Right cardiac atrium (tissue), 5 donors: ENCODE results near the gene SETD5. TPM values are rescaled to one million over a fixed set of nuclear protein-coding genes. Genes with fewer than 3 reads are reported as not detected.

ENCODE experiments used
- ATAC-seq, 2 donors: fragments of 200-7000 bp; cut with Tn5 transposase; one replicate each; pipeline versions ENCODE4 v1.8.0 to v1.9.1; 2020; ENCODE audit warnings: moderate library complexity in 2 of 2, mild to moderate bottlenecking in 1 of 2
- DNase-seq, 3 donors: peaks; one replicate each; pipeline ENCODE4 v3.0.0-alpha.2; 2020
- H3K27ac ChIP-seq: one replicate; pipeline ENCODE4 v1.5.1; 2013; ENCODE audit warnings: mild to moderate bottlenecking, low read length, control low read depth, moderate library complexity
- H3K27me3 ChIP-seq: one replicate; pipeline ENCODE4 v1.6.1; 2013; ENCODE audit not compliant: control insufficient read depth, insufficient read depth
- H3K4me1 ChIP-seq: one replicate; pipeline ENCODE4 v1.6.1; 2013; ENCODE audit warnings: low read length; ENCODE audit not compliant: control insufficient read depth, insufficient read depth
- H3K4me3 ChIP-seq: one replicate; pipeline ENCODE4 v1.5.1; 2013; ENCODE audit warnings: low read length, control low read depth
- H3K9me3 ChIP-seq: one replicate; pipeline ENCODE4 v1.6.1; 2013; ENCODE audit warnings: low read length; ENCODE audit not compliant: control insufficient read depth
- WGBS: extraction: QIAGEN DNeasy Blood & Tissue Kit; methylation state at CpG from one replicate; pipeline ENCODE4 v1.1.7; 2013; 5-methylcytosine and 5-hydroxymethylcytosine counted together
- intact Hi-C, 4 donors: fragments of 100-400 bp; cut with DNase I; formaldehyde crosslinking; loops; one replicate each; pipeline versions ENCODE4 v1.11.0 to v1.14.0; 2022 to 2023
- polyA plus RNA-seq: library from polyadenylated mRNA; stranded (reverse); fragments of 200-250 nt; gene quantifications from one replicate; pipeline ENCODE4 v1.2.3, GENCODE V29; 2013
- total RNA-seq, 4 donors: library from RNA; stranded (reverse); fragmentation: NEBNext Ultra II Directional; extraction: Animal tissue kit (Norgen Biotek cat#: 25700); gene quantifications; one replicate each; pipeline ENCODE4 v1.2.1, GENCODE V29; 2021
- donor health status: healthy with polysubstance abuse.
- donor health status: DM: no; HTN: yes; CAD: no.
- donor health status: DM: no; HTN: no; CAD: no.
- donor health status: DM: no; HTN: yes; CAD: no; lungs with severe emphysema.
- donor health status: DM: yes; HTN: yes; CAD: no.

SETD5 gene
- total and polyA plus RNA-seq, 5 donors: 29.4 to 73.6 (median 64.4) TPM

DNA sequence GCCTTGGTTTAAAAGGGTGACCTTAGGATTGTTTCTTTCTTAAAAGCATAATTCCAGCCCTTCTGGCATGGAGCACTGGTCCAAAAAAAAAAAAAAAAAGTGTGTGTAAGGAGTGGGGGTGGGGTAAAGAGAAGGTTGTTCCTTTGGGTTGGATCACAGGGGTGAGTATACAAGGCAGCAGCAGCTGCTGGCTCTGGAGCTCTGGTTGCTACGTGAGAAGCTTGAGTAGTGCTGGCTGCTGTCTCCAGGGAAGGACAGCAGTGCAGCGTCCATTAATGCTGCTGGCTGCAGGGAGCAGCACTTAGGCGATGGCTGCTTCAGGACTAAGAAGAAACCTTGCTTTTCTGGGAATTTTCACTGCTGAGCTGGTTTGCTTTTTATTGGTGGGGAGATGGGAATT, 2.3 kb downstream of the SETD5 start:
- Histone ChIP-seq H3K27me3 (no peaks in the 10 kb centered on the region), H3K9me3 (no peaks in the 10 kb centered on the region), H3K4me3 (peak overlapping the region; percentile 68), H3K27ac (peak overlapping the region; percentile 14), H3K4me1 (peaks cover 4% of the 10 kb centered on the region)
- 0% methylated on average over 3 of the region's 3 CpGs for WGBS
- DNase-seq (peak; percentile 88 to 93 (median 89)), ATAC-seq (peak; percentile 9 to 43)
- intact Hi-C loops: loop anchor here in 1 of 4 donors (5.0 kb wide), 1 partner anchor 33 kb away; no protein-coding TSS in a partner anchor

DNA sequence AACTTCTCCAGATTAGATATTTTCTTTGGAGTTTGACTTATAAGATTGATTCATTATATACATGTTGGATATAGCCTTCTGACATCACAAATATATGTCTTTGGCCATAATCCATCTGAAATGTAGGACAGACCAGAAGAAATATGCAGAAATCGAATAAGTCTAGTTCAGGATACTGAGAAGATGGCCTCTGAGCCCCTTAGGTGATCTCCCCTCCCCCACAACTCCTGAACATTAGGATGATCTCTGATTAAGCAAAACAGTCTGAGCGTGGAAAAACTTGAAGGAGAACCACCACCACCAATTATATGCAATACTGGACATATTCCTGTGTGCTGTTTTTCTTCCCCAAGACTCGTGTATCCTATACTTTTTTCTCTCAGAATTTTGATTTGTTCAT, 3.2 kb downstream of the SETD5 start:
- peaks cover 4% of the 10 kb centered on the region for H3K4me1 ChIP-seq
- no peak overlapping the region for H3K4me3 ChIP-seq
- DNase-seq (no peak), ATAC-seq (no peak)
- intact Hi-C loops: no loop called here
- no peaks in the 10 kb centered on the region for H3K27me3 ChIP-seq
- WGBS: 20% methylated on average over 3 of the region's 3 CpGs
- H3K27ac ChIP-seq: no peak overlapping the region
- H3K9me3 ChIP-seq: no peaks in the 10 kb centered on the region

DNA sequence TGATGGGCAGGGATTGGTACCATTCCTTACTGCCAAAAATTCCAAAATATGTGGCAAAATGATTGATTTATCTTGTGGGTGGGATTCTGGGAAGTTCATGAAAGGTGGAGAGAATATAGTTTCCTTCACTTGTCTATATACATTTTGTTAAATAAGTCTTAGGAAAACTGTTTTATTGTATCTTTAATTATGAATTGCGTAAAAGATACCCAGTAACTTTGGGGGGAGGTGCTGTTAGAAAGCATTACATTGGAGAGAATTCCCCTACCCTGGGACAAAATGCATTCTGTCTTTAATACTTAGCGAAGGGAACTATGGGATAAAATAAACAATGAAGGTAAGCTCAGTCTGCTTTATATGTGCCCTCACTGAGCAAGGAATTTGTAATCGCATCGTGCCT, 4.6 kb downstream of the SETD5 start:
- H3K4me3 ChIP-seq: peak overlapping the region; percentile 29
- H3K27ac ChIP-seq: no peak overlapping the region
- intact Hi-C loops: no loop called here
- ATAC-seq (no peak), DNase-seq (no peak)
- no peaks in the 10 kb centered on the region for H3K9me3 ChIP-seq
- H3K27me3 ChIP-seq: no peaks in the 10 kb centered on the region
- peaks cover 4% of the 10 kb centered on the region for H3K4me1 ChIP-seq
- WGBS: 48% methylated on average over 4 of the region's 4 CpGs

DNA sequence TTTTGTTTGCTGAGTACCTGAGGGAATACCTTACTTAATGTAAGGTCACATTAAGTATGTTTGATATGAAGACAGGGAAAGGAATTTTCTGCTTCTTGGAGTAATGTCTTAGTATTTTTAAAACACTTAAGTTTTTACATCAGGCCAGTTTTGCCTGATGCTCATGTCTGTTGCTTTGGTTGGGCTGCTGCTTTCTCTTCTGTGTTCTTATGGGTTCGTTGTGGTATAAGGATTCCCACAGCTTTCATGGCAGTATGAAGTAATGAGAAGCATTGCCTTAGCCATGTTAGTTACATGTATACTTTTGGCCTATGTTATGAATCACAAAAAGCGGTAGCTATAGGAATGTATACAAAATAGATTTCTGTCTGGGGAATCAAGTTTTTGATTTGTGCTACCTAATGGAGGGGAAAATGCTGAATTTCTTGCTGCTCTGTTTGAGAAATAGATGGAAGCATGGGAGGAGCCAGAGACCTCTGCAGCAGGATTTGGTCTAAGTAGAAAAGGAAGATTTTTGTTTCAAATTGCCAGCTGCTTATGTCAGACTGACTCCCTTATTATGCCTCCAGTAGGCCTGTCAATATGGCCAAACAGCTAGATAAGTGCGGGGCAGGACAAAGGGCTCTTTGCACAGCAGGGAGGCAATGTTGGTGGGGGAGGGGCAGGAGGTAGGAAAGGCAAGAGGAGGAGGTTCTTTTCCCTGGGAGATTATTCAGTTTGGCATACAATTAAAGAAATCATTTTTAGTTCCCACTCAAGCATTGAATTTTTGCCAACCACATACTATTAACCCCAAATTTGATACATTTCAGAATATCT, 5.2 kb downstream of the SETD5 start:
- intact Hi-C loops: no loop called here
- H3K27me3 ChIP-seq: no peaks in the 10 kb centered on the region
- DNase-seq (peak; percentile 37 to 64 (median 52)), ATAC-seq (peak; percentile 6 to 20)
- H3K4me3 ChIP-seq: peak overlapping the region; percentile 29
- no peaks in the 10 kb centered on the region for H3K9me3 ChIP-seq
- H3K4me1 ChIP-seq: peaks cover 4% of the 10 kb centered on the region
- WGBS: 17% methylated on average over 3 of the region's 3 CpGs
- peak overlapping the region; percentile 45 for H3K27ac ChIP-seq

DNA sequence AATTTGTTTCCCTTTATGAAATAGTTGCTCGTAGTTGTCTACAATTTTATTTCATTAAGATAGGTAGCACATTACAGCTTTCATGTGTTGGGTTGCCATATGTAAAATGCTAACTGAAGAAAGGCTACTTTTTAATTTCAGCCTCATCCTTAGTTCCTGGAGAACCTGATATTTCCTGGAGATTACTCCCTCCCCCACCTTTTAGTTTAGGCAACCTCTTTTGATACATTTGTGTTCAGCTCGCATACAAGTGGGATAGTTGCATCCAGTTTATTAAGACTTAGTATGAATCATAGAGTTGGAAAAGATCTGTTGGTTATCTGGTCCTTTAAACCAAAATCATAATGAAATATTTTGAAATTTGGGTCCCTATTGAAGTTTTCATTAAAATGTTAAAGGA, 6.0 kb downstream of the SETD5 start:
- no peak for ATAC-seq
- 46% methylated on average over 2 of the region's 2 CpGs for WGBS
- peaks cover 4% of the 10 kb centered on the region for H3K4me1 ChIP-seq

DNA sequence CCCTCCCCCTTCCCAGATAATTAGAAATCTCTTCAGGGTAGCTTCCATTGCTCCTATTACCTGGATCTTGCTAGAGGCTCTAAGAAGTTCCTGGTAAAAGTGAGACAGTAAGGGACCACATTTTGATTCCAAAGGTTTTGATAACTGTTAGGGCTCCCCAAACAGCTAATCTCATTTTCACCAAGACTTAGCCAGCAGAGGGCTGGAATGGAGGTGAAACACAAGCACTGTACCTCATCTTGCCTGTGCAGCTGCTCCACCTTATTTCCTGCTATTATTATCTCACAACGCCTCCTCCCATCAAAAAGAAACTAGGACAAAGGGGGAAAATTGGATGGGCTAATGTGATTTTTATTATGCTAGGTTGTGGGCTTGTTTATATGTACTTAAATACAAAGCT, 7.3 kb downstream of the SETD5 start:
- DNase-seq: no peak
- ATAC-seq: peak in 1 of 2 donors; percentile 36
- 18% methylated on average over 1 of the region's 1 CpG for WGBS
- H3K4me3 ChIP-seq: no peak overlapping the region
- intact Hi-C loops: no loop called here
- H3K4me1 ChIP-seq: peaks cover 4% of the 10 kb centered on the region
- H3K27ac ChIP-seq: no peak overlapping the region
- H3K9me3 ChIP-seq: no peaks in the 10 kb centered on the region
- H3K27me3 ChIP-seq: no peaks in the 10 kb centered on the region

More for the DNA sequence above, 6.0 kb downstream of the SETD5 start:
- no peak overlapping the region for H3K4me3 ChIP-seq
- no peak for DNase-seq
- H3K27me3 ChIP-seq: no peaks in the 10 kb centered on the region
- H3K27ac ChIP-seq: no peak overlapping the region
- intact Hi-C loops: no loop called here
- H3K9me3 ChIP-seq: no peaks in the 10 kb centered on the region

DNA sequence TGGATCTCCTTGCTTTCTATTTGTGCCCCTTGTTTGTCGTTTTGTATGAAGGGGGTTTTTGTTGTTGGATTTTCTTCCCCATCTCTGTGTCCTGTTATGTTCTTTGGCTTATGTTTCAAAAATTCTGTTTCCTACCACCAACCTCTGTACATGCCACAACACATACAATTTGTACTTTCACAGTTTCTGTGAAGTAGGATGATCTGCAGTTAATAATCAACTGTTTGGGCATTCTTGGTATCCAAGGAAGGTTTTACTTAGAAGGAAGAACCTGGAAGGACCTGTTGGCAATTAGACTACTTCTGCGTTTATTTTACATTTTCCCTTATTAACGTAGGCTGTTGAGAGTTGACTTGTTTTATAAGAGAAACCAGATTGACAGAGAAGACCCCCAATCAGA, 8.3 kb downstream of the SETD5 start:
- Histone ChIP-seq H3K27ac (no peak overlapping the region), H3K4me1 (peaks cover 5% of the 10 kb centered on the region), H3K27me3 (no peaks in the 10 kb centered on the region), H3K4me3 (no peak overlapping the region), H3K9me3 (no peaks in the 10 kb centered on the region)
- no peak for DNase-seq
- intact Hi-C loops: no loop called here
- 62% methylated on average over 3 of the region's 3 CpGs for WGBS
- ATAC-seq: no peak

DNA sequence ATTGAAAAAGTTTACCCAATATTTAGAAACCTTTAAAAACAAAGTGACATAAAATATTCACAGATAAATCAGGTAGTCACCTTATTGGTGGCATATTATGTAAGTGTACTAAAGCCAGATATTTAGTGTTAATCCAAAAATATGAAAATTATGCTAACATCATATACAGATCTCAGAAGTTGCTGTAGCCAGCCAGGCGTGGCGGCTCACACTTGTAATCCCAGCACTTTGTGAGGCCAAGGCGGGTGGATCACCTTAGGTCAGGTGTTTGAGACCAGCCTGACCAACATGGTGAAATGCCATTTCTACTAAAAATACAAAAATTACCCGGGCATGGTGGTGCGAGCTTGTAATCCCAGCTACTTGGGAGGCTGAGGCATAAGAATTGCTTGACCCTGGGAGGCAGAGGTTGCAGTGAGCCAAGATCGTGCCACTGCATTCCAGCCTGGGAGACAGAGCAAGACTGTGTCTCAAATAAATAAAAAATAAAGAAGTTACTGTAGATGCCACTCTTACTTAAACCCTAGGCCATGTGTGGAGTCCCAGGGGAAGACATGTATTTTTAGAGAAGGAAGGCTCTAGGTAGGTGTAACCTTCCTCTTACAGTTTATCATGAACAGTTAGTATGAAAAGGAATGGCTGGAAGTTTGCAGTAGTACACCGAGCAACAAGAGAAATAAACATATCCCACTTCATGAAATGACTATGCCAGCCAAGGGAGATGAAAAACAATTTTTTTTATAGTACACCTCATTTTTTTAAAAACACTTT, 9.6 kb downstream of the SETD5 start:
- H3K4me3 ChIP-seq: no peak overlapping the region
- intact Hi-C loops: no loop called here
- peak in 1 of 2 donors; percentile 12 for ATAC-seq
- no peak for DNase-seq
- WGBS: 80% methylated on average over 7 of the region's 7 CpGs
- H3K4me1 ChIP-seq: peaks cover 5% of the 10 kb centered on the region
- H3K27ac ChIP-seq: no peak overlapping the region
- H3K27me3 ChIP-seq: no peaks in the 10 kb centered on the region
- H3K9me3 ChIP-seq: no peaks in the 10 kb centered on the region

DNA sequence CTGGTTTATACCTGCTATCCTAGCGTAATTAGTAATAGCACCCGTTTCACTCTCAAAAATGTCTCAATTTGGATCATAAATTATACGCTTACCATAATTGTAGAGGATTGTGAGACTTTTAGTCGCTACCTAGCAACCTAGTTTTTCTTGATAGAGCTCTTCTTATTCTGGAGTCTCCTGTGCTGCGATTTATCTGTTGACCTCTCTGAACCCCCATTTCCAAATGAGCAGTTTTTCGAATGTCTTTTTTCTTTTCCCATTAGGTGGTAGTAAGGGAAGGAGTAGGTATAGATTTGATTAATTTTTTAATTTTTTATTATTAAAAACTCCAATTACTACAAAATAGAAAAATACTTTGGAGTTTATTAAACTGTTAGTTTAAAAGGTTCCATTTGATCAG, 10.6 kb downstream of the SETD5 start:
- H3K4me1 ChIP-seq: peaks cover 2% of the 10 kb centered on the region
- intact Hi-C loops: no loop called here
- H3K4me3 ChIP-seq: no peak overlapping the region
- H3K27ac ChIP-seq: no peak overlapping the region
- H3K9me3 ChIP-seq: no peaks in the 10 kb centered on the region
- DNase-seq (no peak), ATAC-seq (no peak)
- no peaks in the 10 kb centered on the region for H3K27me3 ChIP-seq
- 86% methylated on average over 6 of the region's 6 CpGs for WGBS

DNA sequence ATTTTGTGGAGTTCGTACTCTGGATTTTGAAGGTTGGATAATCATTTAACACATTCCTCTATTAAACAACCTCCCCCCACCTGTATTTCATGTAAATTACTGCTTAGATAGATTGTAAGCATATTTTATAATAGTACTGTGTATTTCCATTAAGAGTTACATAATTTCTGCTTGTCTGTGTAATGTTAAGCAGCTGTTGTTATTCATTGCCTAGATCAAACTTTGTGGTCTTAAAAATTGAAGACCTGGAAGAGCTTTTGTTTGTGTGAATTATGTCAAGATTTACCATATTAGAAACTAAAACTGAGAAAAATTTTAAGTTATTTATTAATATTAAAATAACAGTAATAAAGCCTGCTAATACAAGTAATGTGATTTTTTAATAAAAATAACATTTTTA, 11.1 kb downstream of the SETD5 start:
- DNase-seq (no peak), ATAC-seq (no peak)
- no peak overlapping the region for H3K4me3 ChIP-seq
- H3K9me3 ChIP-seq: no peaks in the 10 kb centered on the region
- H3K27ac ChIP-seq: no peak overlapping the region
- WGBS: 75% methylated on average over 1 of the region's 1 CpG
- peaks cover 2% of the 10 kb centered on the region for H3K4me1 ChIP-seq
- no peaks in the 10 kb centered on the region for H3K27me3 ChIP-seq
- intact Hi-C loops: no loop called here
